Measurements from ENCODE around the gene CNMD. TPM values are rescaled to one million over a fixed set of nuclear protein-coding genes. Genes with fewer than 3 reads are reported as not detected.

CNMD gene
- polyA plus RNA-seq, 3 donors: not detected

GRCh38 chr13:52783943-52784342 is 44.3 kb upstream of the CNMD start:
- Mint-ChIP-seq H3K4me1 (no peaks in the 10 kb centered on the region), H3K36me3 (no peaks in the 10 kb centered on the region), H3K27me3 (ENCODE audit: low read depth in 3 of 3) (peaks cover 8 to 15% (median 9%) of the 10 kb centered on the region in 3 donors), H3K27ac (no peak overlapping the region), H3K9me3 (peaks cover 0 to 2% (median 0%) of the 10 kb centered on the region in 7 donors), H3K4me3 (no peak overlapping the region)
- no peak for DNase-seq
- H2AFZ ChIP-seq (ENCODE audit: insufficient read depth, low read depth, low read length, poor library complexity, severe bottlenecking): no peak overlapping the region
- H3K4me2 ChIP-seq (replicated peaks; ENCODE audit: extremely low read depth, low read length, poor library complexity, severe bottlenecking): no peak overlapping the region
- no peak overlapping the region for H3K9ac ChIP-seq (ENCODE audit: insufficient read depth, low read length, poor library complexity, severe bottlenecking)
- no peaks in the 10 kb centered on the region for H3K27me3 ChIP-seq (ENCODE audit: control insufficient read depth in 2 of 2, insufficient read depth in 2 of 2, low read length in 2 of 2)
- no peaks in the 10 kb centered on the region for H3K4me1 ChIP-seq (ENCODE audit: control insufficient read depth in 1 of 2, insufficient read depth in 2 of 2, low read length in 2 of 2)
- no peak overlapping the region for H3K27ac ChIP-seq (ENCODE audit: low read depth in 1 of 2, low read length in 2 of 2)
- H3K9me3 ChIP-seq (replicated peaks in 1 of 2; ENCODE audit: control insufficient read depth in 1 of 2, insufficient read depth in 1 of 2, low read length in 2 of 2): no peaks in the 10 kb centered on the region
- no peaks in the 10 kb centered on the region for H3K79me2 ChIP-seq (ENCODE audit: insufficient read depth, low read length)
- H3K4me3 ChIP-seq (replicated peaks in 1 of 3; ENCODE audit: low read depth in 2 of 3, low read length in 3 of 3): no peak overlapping the region
- intact Hi-C loops (cut with micrococcal nuclease): no loop called here
- no peaks in the 10 kb centered on the region for H4K20me1 ChIP-seq (ENCODE audit: insufficient read depth, low read length)
- no peaks in the 10 kb centered on the region for H3K36me3 ChIP-seq (replicated peaks in 1 of 2; ENCODE audit: control insufficient read depth in 1 of 2, insufficient read depth in 2 of 2, low read length in 2 of 2)
- TF ChIP-seq CTCF (IDR thresholded peaks at IDR 0.05): no peak

GRCh38 chr13:52782471-52783448 is 43.1 kb upstream of the CNMD start:
- H3K4me2 ChIP-seq (replicated peaks; ENCODE audit: extremely low read depth, low read length, poor library complexity, severe bottlenecking): no peak overlapping the region
- WGBS (ENCODE audit: insufficient coverage): 91% methylated on average over 3 of the region's 9 CpGs
- intact Hi-C loops (cut with micrococcal nuclease): no loop called here

More at GRCh38 chr13:52782471-52783448, 43.1 kb upstream of the CNMD start:
- no peak overlapping the region for H2AFZ ChIP-seq (ENCODE audit: insufficient read depth, low read depth, low read length, poor library complexity, severe bottlenecking)
- no peaks in the 10 kb centered on the region for H3K36me3 ChIP-seq (replicated peaks in 1 of 2; ENCODE audit: control insufficient read depth in 1 of 2, insufficient read depth in 2 of 2, low read length in 2 of 2)
- no peak overlapping the region for H3K27ac ChIP-seq (ENCODE audit: low read depth in 1 of 2, low read length in 2 of 2)
- H3K9me3 Mint-ChIP-seq: peaks cover 0 to 2% (median 0%) of the 10 kb centered on the region in 7 donors
- no peak for TF ChIP-seq CTCF (IDR thresholded peaks at IDR 0.05)
- no peak overlapping the region for H3K4me3 ChIP-seq (replicated peaks in 1 of 3; ENCODE audit: low read depth in 2 of 3, low read length in 3 of 3)
- H3K9ac ChIP-seq (ENCODE audit: insufficient read depth, low read length, poor library complexity, severe bottlenecking): no peak overlapping the region
- H3K4me3 Mint-ChIP-seq: no peak overlapping the region
- H3K27me3 Mint-ChIP-seq (ENCODE audit: low read depth in 3 of 3): peaks cover 5 to 14% (median 9%) of the 10 kb centered on the region in 3 donors
- H3K4me1 Mint-ChIP-seq: no peaks in the 10 kb centered on the region
- H3K27ac Mint-ChIP-seq: no peak overlapping the region
- no peaks in the 10 kb centered on the region for H3K9me3 ChIP-seq (replicated peaks in 1 of 2; ENCODE audit: control insufficient read depth in 1 of 2, insufficient read depth in 1 of 2, low read length in 2 of 2)
- no peaks in the 10 kb centered on the region for H3K36me3 Mint-ChIP-seq
- no peaks in the 10 kb centered on the region for H3K79me2 ChIP-seq (ENCODE audit: insufficient read depth, low read length)
- DNase-seq: no peak
- H3K27me3 ChIP-seq (ENCODE audit: control insufficient read depth in 2 of 2, insufficient read depth in 2 of 2, low read length in 2 of 2): no peaks in the 10 kb centered on the region
- no peaks in the 10 kb centered on the region for H4K20me1 ChIP-seq (ENCODE audit: insufficient read depth, low read length)
- H3K4me1 ChIP-seq (ENCODE audit: control insufficient read depth in 1 of 2, insufficient read depth in 2 of 2, low read length in 2 of 2): no peaks in the 10 kb centered on the region
